ENCODE measurements around the gene SYT2. TPM values are rescaled to one million over a fixed set of nuclear protein-coding genes. Genes with fewer than 3 reads are reported as not detected.

SYT2 gene
- polyA plus RNA-seq, 6 donors from 2014 or later, result 0.11 to 0.12 TPM; not detected in 4

- H3K9me3 Mint-ChIP-seq, result peaks cover 0 to 3% (median 0%) of the 10 kb centered on the region in 7 donors
- ATAC-seq (ENCODE audit: low read depth in 2 of 2) (peak in 1 of 2 donors; percentile 50), DNase-seq (no peak)
These were observed 110.4 kb downstream of the SYT2 start for GRCh38 chr1:202599669-202600431.

DNA sequence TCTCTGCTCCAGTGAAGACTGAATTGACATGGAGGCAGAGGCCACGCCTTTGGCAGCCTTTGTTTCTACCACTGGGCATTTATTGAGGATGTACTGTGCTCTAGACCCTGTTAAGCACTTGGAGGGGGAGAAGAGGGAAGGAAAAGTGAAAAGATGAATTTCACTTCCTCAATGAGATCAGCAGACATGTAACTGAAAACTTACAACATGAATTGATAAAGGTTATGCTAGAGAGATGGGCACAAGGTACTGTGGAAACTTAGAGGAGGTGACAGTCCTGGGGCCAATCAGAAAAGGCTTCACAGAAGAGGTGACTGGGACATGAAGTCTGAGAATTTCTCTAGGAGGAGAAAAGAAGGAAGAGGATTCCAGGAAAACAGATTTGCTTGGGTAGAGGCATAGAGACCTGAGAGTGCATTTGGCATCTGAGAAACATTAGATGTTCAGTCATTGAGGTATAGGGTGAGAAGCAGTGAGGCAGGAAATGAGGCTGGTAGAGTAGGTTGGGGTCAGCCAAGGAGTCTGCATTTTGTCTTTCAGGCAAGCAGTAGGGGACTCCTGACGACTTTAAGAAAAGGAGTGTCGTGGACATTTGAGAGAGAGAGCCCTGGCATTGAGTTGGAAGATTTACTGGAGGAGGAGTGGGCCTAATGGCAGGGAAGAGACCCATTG lies 113.0 kb downstream of the SYT2 start:
- DNase-seq (no peak), ATAC-seq (ENCODE audit: low read depth in 2 of 2) (peak in 1 of 2 donors; percentile 44)
- Mint-ChIP-seq H3K4me3 (peak overlapping the region in 1 of 8 donors; percentile 40), H3K36me3 (peaks cover 5 to 12% of the 10 kb centered on the region in 2 donors), H3K4me1 (peaks cover 17 to 26% (median 22%) of the 10 kb centered on the region in 3 donors), H3K27me3 (peaks cover 0 to 9% (median 0%) of the 10 kb centered on the region in 3 donors), H3K27ac (peak overlapping the region in 3 of 6 donors; percentile 33 to 85 (median 43)), H3K9me3 (peaks cover 0 to 3% (median 0%) of the 10 kb centered on the region in 7 donors)

More at GRCh38 chr1:202599669-202600431, 110.4 kb downstream of the SYT2 start:
- Mint-ChIP-seq H3K27me3 (no peaks in the 10 kb centered on the region), H3K4me1 (peaks cover 17 to 26% (median 19%) of the 10 kb centered on the region in 3 donors), H3K4me3 (no peak overlapping the region), H3K36me3 (peaks cover 5 to 8% of the 10 kb centered on the region in 2 donors), H3K27ac (peak overlapping the region in 1 of 6 donors; percentile 10)

DNA sequence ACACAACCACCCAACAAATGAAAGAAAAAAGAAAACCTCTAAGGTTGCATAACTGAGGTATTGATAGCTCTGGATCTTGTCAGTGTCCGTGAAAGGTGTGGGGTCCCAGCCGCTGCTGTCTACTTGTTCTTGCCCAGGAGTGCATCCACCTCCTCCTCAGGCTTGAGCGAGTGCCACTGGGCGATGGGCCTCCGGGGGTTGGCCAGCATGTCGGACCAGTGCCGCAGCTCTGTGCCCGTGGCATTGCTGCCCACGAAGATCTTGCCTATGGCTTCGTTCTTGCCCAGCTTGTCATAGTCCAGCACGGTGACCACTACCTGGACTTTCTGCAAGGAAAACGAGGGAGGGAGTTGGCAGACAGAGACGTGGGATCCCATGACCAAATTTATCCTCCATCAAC lies 113.6 kb downstream of the SYT2 start:
- Mint-ChIP-seq H3K4me1 (peaks cover 17 to 26% (median 22%) of the 10 kb centered on the region in 3 donors), H3K9me3 (peaks cover 0 to 3% (median 0%) of the 10 kb centered on the region in 7 donors), H3K27ac (peak overlapping the region in 1 of 6 donors; percentile 34), H3K4me3 (peak overlapping the region in 1 of 8 donors; percentile 40), H3K27me3 (peaks cover 0 to 9% (median 0%) of the 10 kb centered on the region in 3 donors), H3K36me3 (peaks cover 5 to 12% of the 10 kb centered on the region in 2 donors)
- DNase-seq, result no peak
- ATAC-seq (ENCODE audit: low read depth in 2 of 2), result no peak

DNA sequence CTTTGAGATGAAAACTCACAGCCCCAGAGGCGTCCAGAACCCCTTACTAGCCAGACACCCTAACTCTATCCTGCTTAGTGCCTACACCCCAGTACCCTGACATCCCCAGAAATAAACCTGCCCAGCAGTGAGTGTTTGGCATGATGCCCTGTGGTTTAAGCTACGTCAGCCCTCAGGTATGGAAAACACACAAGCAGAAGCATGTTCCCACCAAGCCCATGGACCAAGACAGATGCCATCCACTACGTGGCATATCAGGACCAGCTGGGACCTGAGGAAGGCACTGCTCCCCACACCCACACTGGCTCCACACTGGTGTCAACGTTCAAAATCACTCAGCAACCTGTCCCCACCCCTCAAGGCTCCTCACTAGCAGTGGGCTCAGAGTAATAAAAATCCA lies 116.4 kb downstream of the SYT2 start:
- peaks cover 17 to 33% (median 26%) of the 10 kb centered on the region in 3 donors for H3K4me1 Mint-ChIP-seq
- peaks cover 0 to 13% (median 0%) of the 10 kb centered on the region in 3 donors for H3K27me3 Mint-ChIP-seq
- no peak overlapping the region for H3K4me3 Mint-ChIP-seq
- H3K36me3 Mint-ChIP-seq, result peaks cover 5 to 12% of the 10 kb centered on the region in 2 donors
- peaks cover 0 to 3% (median 0%) of the 10 kb centered on the region in 7 donors for H3K9me3 Mint-ChIP-seq
- DNase-seq (no peak), ATAC-seq (ENCODE audit: low read depth in 2 of 2) (no peak)
- H3K27ac Mint-ChIP-seq, result peak overlapping the region in 1 of 6 donors; percentile 8

GRCh38 chr1:202592146-202592545 lies 118.1 kb downstream of the SYT2 start:
- Mint-ChIP-seq H3K4me3 (no peak overlapping the region), H3K4me1 (peaks cover 14 to 32% (median 32%) of the 10 kb centered on the region in 3 donors), H3K9me3 (no peaks in the 10 kb centered on the region), H3K27ac (peak overlapping the region in 1 of 6 donors; percentile 10), H3K27me3 (peaks cover 0 to 13% (median 3%) of the 10 kb centered on the region in 3 donors), H3K36me3 (peaks cover under 1 to 12% of the 10 kb centered on the region in 2 donors)
- ATAC-seq (ENCODE audit: low read depth in 2 of 2) (no peak), DNase-seq (no peak)

DNA sequence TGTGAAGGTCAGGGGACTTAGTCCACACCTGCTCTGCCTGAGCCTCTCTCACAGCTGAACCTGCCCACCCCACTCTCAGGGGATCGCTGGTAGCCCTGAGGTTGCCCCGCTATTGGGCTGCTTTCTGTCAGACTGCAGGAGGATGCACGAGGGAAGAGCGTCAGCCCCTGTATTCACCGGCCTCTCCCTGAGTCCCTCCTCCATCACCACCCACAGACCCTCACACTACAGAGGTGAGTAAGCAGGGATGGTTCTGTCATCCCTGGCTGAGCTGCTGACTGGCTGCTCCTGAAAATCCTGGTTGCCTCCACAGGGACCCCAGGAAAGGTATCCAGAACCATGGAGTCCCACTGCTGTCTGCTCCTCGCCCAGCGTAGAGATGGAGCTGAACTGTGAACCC lies 118.7 kb downstream of the SYT2 start:
- Mint-ChIP-seq H3K4me1 (peaks cover 15 to 32% (median 32%) of the 10 kb centered on the region in 3 donors), H3K4me3 (no peak overlapping the region), H3K27me3 (peaks cover 0 to 13% (median 5%) of the 10 kb centered on the region in 3 donors), H3K9me3 (no peaks in the 10 kb centered on the region), H3K36me3 (peaks cover 0 to 12% of the 10 kb centered on the region in 2 donors), H3K27ac (no peak overlapping the region)
- ATAC-seq (ENCODE audit: low read depth in 2 of 2) (no peak), DNase-seq (no peak)

DNA sequence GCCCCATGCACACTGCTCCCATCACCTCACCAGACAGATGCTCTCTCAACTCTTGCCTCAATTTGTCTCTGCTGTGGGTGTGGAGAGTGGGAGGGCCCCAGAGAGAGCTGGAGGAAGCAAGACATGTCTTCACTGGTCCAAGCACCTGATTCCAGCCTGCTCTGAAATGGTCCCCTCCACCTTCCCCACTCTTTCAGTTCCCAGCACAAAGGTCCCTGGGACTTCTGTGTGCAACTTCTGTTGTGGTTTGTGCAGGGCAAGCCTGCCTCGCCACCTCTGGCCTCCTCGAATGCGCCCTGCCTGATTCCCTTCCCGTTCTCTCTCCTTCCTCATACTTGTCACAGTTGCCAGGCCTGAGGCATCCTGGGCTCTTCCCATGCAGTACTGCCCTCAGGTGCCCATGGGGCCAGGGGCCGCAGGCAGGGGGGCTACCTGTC lies 119.3 kb downstream of the SYT2 start:
- DNase-seq, result no peak
- Mint-ChIP-seq H3K27ac (no peak overlapping the region), H3K4me3 (peak overlapping the region in 1 of 8 donors; percentile 75), H3K27me3 (peaks cover 0 to 13% (median 5%) of the 10 kb centered on the region in 3 donors), H3K9me3 (no peaks in the 10 kb centered on the region), H3K4me1 (peaks cover 16 to 32% (median 32%) of the 10 kb centered on the region in 3 donors), H3K36me3 (peaks cover 0 to 12% of the 10 kb centered on the region in 2 donors)
- ATAC-seq (ENCODE audit: low read depth in 2 of 2), result no peak

DNA sequence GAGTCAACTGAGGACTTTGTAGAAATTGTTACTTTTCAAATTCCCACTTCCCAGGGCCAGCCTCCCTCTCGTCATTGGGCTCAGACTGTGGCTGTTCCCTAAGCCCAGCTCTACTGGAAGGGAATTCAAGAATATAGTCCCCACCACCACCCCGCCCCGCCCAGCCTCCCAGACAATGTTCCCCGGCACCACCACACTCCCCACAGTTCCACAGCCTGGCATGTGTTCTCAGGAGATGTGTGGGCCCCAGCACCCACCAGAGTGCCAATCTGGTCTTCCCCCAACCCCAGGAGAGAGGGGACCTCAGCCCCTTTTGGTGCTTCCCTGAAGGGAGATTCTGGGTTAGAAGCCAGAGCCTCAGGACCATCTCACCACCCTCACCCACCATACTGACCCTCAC lies 120.1 kb downstream of the SYT2 start:
- Mint-ChIP-seq H3K4me3 (no peak overlapping the region), H3K4me1 (peaks cover 12 to 35% (median 32%) of the 10 kb centered on the region in 3 donors), H3K27ac (peak overlapping the region in 2 of 6 donors; percentile 26 to 60), H3K9me3 (no peaks in the 10 kb centered on the region), H3K27me3 (peaks cover 0 to 13% (median 5%) of the 10 kb centered on the region in 3 donors), H3K36me3 (peaks cover 0 to 12% of the 10 kb centered on the region in 2 donors)
- ATAC-seq (ENCODE audit: low read depth in 2 of 2) (no peak), DNase-seq (no peak)

DNA sequence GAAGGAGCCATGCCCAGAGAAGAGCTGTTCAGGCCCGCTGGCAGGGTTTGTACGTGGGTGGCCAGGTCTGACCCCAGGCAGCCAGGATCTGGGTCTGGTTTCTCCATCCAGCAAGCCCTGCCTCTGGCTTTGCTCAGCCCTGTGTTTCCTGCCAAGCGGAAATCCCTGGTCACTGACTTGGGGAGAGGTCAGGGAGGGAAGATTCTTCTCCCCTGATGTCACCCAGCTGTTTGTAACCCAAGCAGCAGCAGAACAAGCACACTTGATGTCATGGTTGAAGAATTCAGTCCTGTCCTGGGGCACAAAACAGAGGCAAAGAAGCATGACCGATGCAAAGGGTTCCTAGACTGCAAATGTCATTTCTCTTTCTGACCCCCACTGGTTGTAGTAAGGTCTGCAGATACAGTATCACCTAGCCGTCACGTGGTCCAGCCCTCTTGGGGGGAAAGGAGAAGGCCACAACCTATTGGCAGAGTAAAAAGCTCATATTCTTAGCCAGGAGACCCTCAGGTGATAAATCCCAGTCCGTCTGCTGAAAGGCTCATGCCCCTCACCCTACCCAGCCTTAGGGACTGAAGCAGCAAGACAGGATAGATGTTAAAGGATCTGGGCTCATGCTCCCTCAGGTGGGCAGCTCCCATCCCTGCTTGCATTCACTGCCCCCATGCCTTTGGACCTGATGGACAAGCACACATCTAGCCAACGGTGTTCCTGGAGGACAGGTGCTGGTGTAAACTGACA lies 120.9 kb downstream of the SYT2 start:
- peaks cover 0 to 6% of the 10 kb centered on the region in 2 donors for H3K36me3 Mint-ChIP-seq
- no peak overlapping the region for H3K27ac Mint-ChIP-seq
- H3K4me1 Mint-ChIP-seq, result peaks cover 12 to 32% (median 29%) of the 10 kb centered on the region in 3 donors
- no peaks in the 10 kb centered on the region for H3K9me3 Mint-ChIP-seq
- H3K27me3 Mint-ChIP-seq, result peaks cover 0 to 9% (median 5%) of the 10 kb centered on the region in 3 donors
- DNase-seq (no peak), ATAC-seq (ENCODE audit: low read depth in 2 of 2) (peak in 1 of 2 donors; percentile 32)
- no peak overlapping the region for H3K4me3 Mint-ChIP-seq

GRCh38 chr1:202588503-202589189 lies 121.6 kb downstream of the SYT2 start:
- H3K27ac Mint-ChIP-seq, result no peak overlapping the region
- H3K36me3 Mint-ChIP-seq, result no peaks in the 10 kb centered on the region
- no peaks in the 10 kb centered on the region for H3K9me3 Mint-ChIP-seq
- DNase-seq (no peak), ATAC-seq (ENCODE audit: low read depth in 2 of 2) (no peak)
- H3K27me3 Mint-ChIP-seq, result peaks cover 0 to 5% (median 4%) of the 10 kb centered on the region in 3 donors
- H3K4me1 Mint-ChIP-seq, result peaks cover 12 to 32% (median 29%) of the 10 kb centered on the region in 3 donors
- H3K4me3 Mint-ChIP-seq, result no peak overlapping the region

DNA sequence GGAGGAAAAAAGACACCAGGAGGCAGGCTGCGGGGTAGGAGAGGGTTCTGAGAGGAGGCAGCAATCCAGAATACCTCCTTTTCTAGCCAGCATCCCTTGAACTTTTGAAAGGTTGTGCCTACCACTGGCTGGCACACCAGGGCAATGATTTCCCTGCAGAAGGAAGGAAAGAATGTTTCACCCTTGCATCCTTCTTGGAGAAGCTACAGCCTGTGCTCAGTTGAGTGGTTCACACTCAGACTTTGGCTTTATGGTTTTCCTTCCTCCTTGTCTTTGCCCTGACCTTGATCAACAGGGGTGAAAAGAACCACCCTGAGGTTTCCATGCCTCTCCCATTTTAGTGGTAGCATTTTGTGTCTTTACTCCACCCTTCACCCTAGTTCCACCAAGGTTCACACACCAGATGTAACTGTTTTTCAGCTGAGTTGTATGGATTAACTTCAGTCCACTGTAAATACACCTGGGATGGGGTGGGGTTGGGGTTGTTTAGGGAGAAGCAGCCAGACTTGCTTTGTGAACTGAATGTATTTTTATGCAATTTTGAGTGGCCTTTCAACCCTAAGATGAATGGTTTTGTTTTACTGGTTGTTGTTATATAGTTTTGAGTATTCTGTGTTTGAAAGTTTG lies 122.3 kb downstream of the SYT2 start:
- peak overlapping the region in 1 of 6 donors; percentile 67 for H3K27ac Mint-ChIP-seq
- H3K9me3 Mint-ChIP-seq, result no peaks in the 10 kb centered on the region
- H3K4me1 Mint-ChIP-seq, result peaks cover 12 to 32% (median 29%) of the 10 kb centered on the region in 3 donors
- H3K27me3 Mint-ChIP-seq, result peaks cover 0 to 5% (median 4%) of the 10 kb centered on the region in 3 donors
- H3K36me3 Mint-ChIP-seq, result no peaks in the 10 kb centered on the region
- no peak for ATAC-seq (ENCODE audit: low read depth in 2 of 2)
- DNase-seq, result no peak
- H3K4me3 Mint-ChIP-seq, result no peak overlapping the region

GRCh38 chr1:202586871-202587270 lies 123.4 kb downstream of the SYT2 start:
- Mint-ChIP-seq H3K9me3 (no peaks in the 10 kb centered on the region), H3K4me1 (peaks cover 12 to 32% (median 29%) of the 10 kb centered on the region in 3 donors), H3K4me3 (no peak overlapping the region), H3K27ac (no peak overlapping the region), H3K27me3 (peaks cover 0 to 5% (median 4%) of the 10 kb centered on the region in 3 donors), H3K36me3 (peaks cover 0 to 6% of the 10 kb centered on the region in 2 donors)
- DNase-seq (no peak), ATAC-seq (ENCODE audit: low read depth in 2 of 2) (no peak)

Measured in naive B cell (primary cell).